Endothelial cell of umbilical vein (primary cell): ENCODE results near the gene CDS2. TPM values are rescaled to one million over a fixed set of nuclear protein-coding genes. Genes with fewer than 3 reads are reported as not detected.

Experiments used
- BruUV-seq: library from RNA; stranded (reverse); fragments of 400-500 nt; replicated peaks from 2 replicates; lab custom pipeline; 2021; lab: Mats Ljungman, UMichigan
- CTCF ChIA-PET: fragments of 300-600, 350-600 bp; sonication (Branson Sonifier 250); formaldehyde crosslinking; loops from one replicate; lab custom pipeline; 2021; ENCODE audit warnings: antibody characterized with exemption, inconsistent platforms; lab: Charles Lee
- POLR2A ChIA-PET: fragments of 300-600, 350-600 bp; sonication (Branson Sonifier 250); formaldehyde crosslinking; loops from one replicate; lab custom pipeline; 2021; ENCODE audit warnings: antibody characterized with exemption, inconsistent platforms; lab: Charles Lee
- DNase-seq: peaks from one replicate; pipeline ENCODE4 v3.0.0-alpha.2; 2011; ENCODE audit warnings: low read depth, low spot score
- FAIRE-seq: peaks from 2 replicates; lab custom pipeline; 2011; peaks lifted over from hg19 to GRCh38; lab: Jason Lieb, UNC
- H2AFZ ChIP-seq: 2 replicates; pipeline ENCODE4 v1.6.0; 2012; ENCODE audit warnings: low read depth, low read length, control low read depth, inconsistent platforms
- H3K27ac ChIP-seq: 2 replicates; pipeline ENCODE4 v1.5.1; 2011; ENCODE audit warnings: low read depth, mild to moderate bottlenecking, control low read depth, low read length, moderate library complexity; ENCODE audit not compliant: insufficient read depth
- H3K27me3 ChIP-seq, 2 experiments: 2 replicates each; pipeline versions ENCODE4 v1.6.0 to v1.6.1; 2011; ENCODE audit warnings: low read length in 2 of 2, mixed read lengths in 1 of 2; ENCODE audit not compliant: control insufficient read depth in 2 of 2, insufficient read depth in 2 of 2
- H3K36me3 ChIP-seq, 2 experiments: 2 replicates in 1 of 2; 3 replicates in 1 of 2; pipeline ENCODE4 v1.5.1; 2011; ENCODE audit warnings: low read length in 2 of 2, mild to moderate bottlenecking in 1 of 2, moderate library complexity in 1 of 2; ENCODE audit not compliant: control insufficient read depth in 2 of 2, insufficient read depth in 2 of 2; ENCODE audit errors: extremely low read depth in 1 of 2
- H3K4me1 ChIP-seq: 3 replicates; pipeline ENCODE4 v1.5.1; 2011; ENCODE audit warnings: mild to moderate bottlenecking, low read length; ENCODE audit not compliant: control insufficient read depth, insufficient read depth; ENCODE audit errors: extremely low read depth
- H3K4me2 ChIP-seq: 2 replicates; pipeline ENCODE4 v1.6.1; 2011; ENCODE audit warnings: low read length, control low read depth, mixed read lengths; ENCODE audit not compliant: insufficient read depth
- H3K4me3 ChIP-seq, 3 experiments: fragments of 200-600 bp in 1 of 3; sonication (generic), shearing (Covaris generic) in 1 of 3; replicated peaks in 1 of 3; 2 replicates each; pipeline ENCODE4 v1.5.1; 2011 to 2016; ENCODE audit warnings: control low read depth in 3 of 3, low read length in 3 of 3, mild to moderate bottlenecking in 2 of 3, inconsistent platforms in 1 of 3, low read depth in 1 of 3, moderate library complexity in 1 of 3; ENCODE audit not compliant: insufficient read depth in 1 of 3
- H3K79me2 ChIP-seq: 2 replicates; pipeline ENCODE4 v1.6.0; 2012; ENCODE audit warnings: low read length, inconsistent platforms; ENCODE audit not compliant: control insufficient read depth, insufficient read depth
- H3K9ac ChIP-seq: replicated peaks from 2 replicates; pipeline ENCODE3; 2011; ENCODE audit warnings: low read length, control low read depth; ENCODE audit not compliant: insufficient read depth; ENCODE audit errors: extremely low read depth
- H3K9me1 ChIP-seq: replicated peaks from 3 replicates; pipeline ENCODE4 v1.6.0; 2011; ENCODE audit warnings: mild to moderate bottlenecking, low read length; ENCODE audit not compliant: control insufficient read depth, insufficient read depth; ENCODE audit errors: extremely low read depth
- H3K9me3 ChIP-seq: replicated peaks from 2 replicates; pipeline ENCODE4 v1.5.1; 2012; ENCODE audit warnings: low read length, inconsistent platforms; ENCODE audit not compliant: control insufficient read depth, insufficient read depth
- H4K20me1 ChIP-seq: replicated peaks from 2 replicates; pipeline ENCODE3; 2011; ENCODE audit warnings: mild to moderate bottlenecking, low read length; ENCODE audit not compliant: control insufficient read depth, insufficient read depth; ENCODE audit errors: extremely low read depth
- CTCF ChIP-seq, 2 donors: IDR thresholded peaks; 1 replicate in 1 of 2; 2 replicates in 1 of 2; pipeline ENCODE4 v1.5.1; 2011; ENCODE audit warnings: low read length in 2 of 2, mild to moderate bottlenecking in 2 of 2, moderate library complexity in 2 of 2, control low read depth in 1 of 2, inconsistent platforms in 1 of 2, low read depth in 1 of 2; ENCODE audit not compliant: insufficient read depth in 1 of 2; ENCODE audit errors: extremely low read depth in 1 of 2
- EZH2 ChIP-seq: IDR thresholded peaks from 2 replicates; pipeline ENCODE4 v1.6.1; 2012; ENCODE audit warnings: borderline replicate concordance, low read depth, mild to moderate bottlenecking, moderate library complexity, low read length, inconsistent platforms; ENCODE audit not compliant: severe bottlenecking
- GATA2 ChIP-seq: IDR thresholded peaks from 2 replicates; pipeline ENCODE4 v1.7.0; 2011; ENCODE audit warnings: low read depth, mild to moderate bottlenecking, moderate library complexity, mixed read lengths, low read length; ENCODE audit not compliant: insufficient read length, insufficient read depth
- MAX ChIP-seq: IDR thresholded peaks from 2 replicates; pipeline ENCODE4 v1.6.1; 2011; ENCODE audit not compliant: insufficient read depth, insufficient read length
- MYC ChIP-seq: IDR thresholded peaks from one replicate; pipeline ENCODE4 v1.6.1; 2011; ENCODE audit warnings: mild to moderate bottlenecking, low read depth, low read length
- POLR2A ChIP-seq: IDR thresholded peaks from 2 replicates; pipeline ENCODE4 v1.6.1; 2012; ENCODE audit warnings: low read depth, mild to moderate bottlenecking, control low read depth, low read length
- POLR2AphosphoS5 ChIP-seq: IDR thresholded peaks from 2 replicates; pipeline ENCODE4 v1.6.1; 2012; ENCODE audit warnings: low read depth, mild to moderate bottlenecking, control low read depth, low read length, moderate library complexity; ENCODE audit not compliant: insufficient read depth
- dilution Hi-C: fragments of 300-500 bp; cut with MboI; formaldehyde crosslinking; loops from one replicate; pipeline ENCODE4 v1.15.0; 2019; ENCODE audit warnings: low sequenced_read_pairs; ENCODE audit not compliant: extremely low pct_ligation_motif_present
- intact Hi-C: fragments of 100-400 bp; cut with micrococcal nuclease; formaldehyde crosslinking; loops from one replicate; pipeline ENCODE4 v1.10.0; 2022
- polyA plus RNA-seq, 4 experiments: library from polyadenylated mRNA; depleted of rRNA in 3 of 4; stranded (reverse) in 3 of 4; unstranded in 1 of 4; fragments of >200 nt; gene quantifications; 2 replicates each; pipeline versions ENCODE4 v1.2.1 to v1.2.3, GENCODE V29; 2011 to 2012; ENCODE audit warnings: missing spikeins in 1 of 4
- total RNA-seq: library from RNA; stranded (reverse); gene quantifications from 2 replicates; pipeline ENCODE4 v1.2.3, GENCODE V29; 2021

Gene CDS2
- total and polyA plus RNA-seq, 2 donors (not counting 3 experiments of a cell fraction or from before 2014, with no cell fraction given): 47.0 to 49.0 TPM

- dilution Hi-C loops (no loop called here), intact Hi-C loops (loop anchor here (1.0 to 10.0 kb wide), 2 partner anchors 73 to 235 kb away; no protein-coding TSS in a partner anchor)
- Histone ChIP-seq H2AFZ (peak within 1 kb of the TSS; percentile 61), H3K27me3 (no peaks in the 10 kb centered on the region), H3K9me3 (no peaks in the 10 kb centered on the region), H3K4me2 (peak within 1 kb of the TSS; percentile 91), H3K79me2 (peaks cover 37% of the 10 kb centered on the region), H3K4me3 (peak within 1 kb of the TSS; percentile 83 to 95 (median 90)), H3K9me1 (no peaks in the 10 kb centered on the region), H3K9ac (peak within 1 kb of the TSS; percentile 87), H4K20me1 (no peaks in the 10 kb centered on the region), H3K36me3 (peaks cover 0 to 3% of the 10 kb centered on the region in 2 experiments), H3K4me1 (peaks cover 22% of the 10 kb centered on the region), H3K27ac (peak within 1 kb of the TSS; percentile 58)
- TSS peak; percentile 33 for BruUV-seq
- POLR2A ChIA-PET: interaction anchor here (0.6 to 1.7 kb wide), 2 partner anchors 36 to 72 kb away, joined by 5 to 6 read pairs; no protein-coding TSS in a partner anchor
- CTCF ChIA-PET: interaction anchor here (0.7 to 1.5 kb wide), 3 partner anchors 18 to 506 kb away, joined by 3 to 4 read pairs (median 4); no protein-coding TSS in a partner anchor
- FAIRE-seq (peak; percentile 93), DNase-seq (peak; percentile 98)
- TF ChIP-seq POLR2A (peak; percentile 98), GATA2 (no peak), CTCF (IDR thresholded peaks at IDR 0.05; ENCODE audit: extremely low read depth in 1 of 2, insufficient read depth in 1 of 2, low read depth in 1 of 2, low read length in 2 of 2) (no peak), EZH2 (no peak), MYC (no peak), MAX (peak; percentile 49), POLR2AphosphoS5 (peak; percentile 99)
These were observed 7.2 kb upstream of the CDS2 start, which contains the start of gene PCNA for GRCh38 chr20:5119435-5120184. Gene PCNA, minus strand, starts transcription at chr20:5119958. Its CDS starts 160 bp downstream, at chr20:5119798.
